Gastrocnemius medialis (tissue), 4 donors: ENCODE data around the gene PCDHB10. TPM values are rescaled to one million over a fixed set of nuclear protein-coding genes. Genes with fewer than 3 reads are reported as not detected.
A peak's percentile ranks its signal among the peaks of the same experiment; 100 is the strongest.
"Not testable (repeated sequence)": the region's sequence is repeated elsewhere in the genome, so short reads cannot be mapped to it uniquely, and the experiment has no call there.

Experiments
- ATAC-seq, 2 donors: fragments of 150-250 bp; one replicate each; pipeline ENCODE4 v1.9.1; 2016
- DNase-seq, 2 donors: peaks; one replicate each; pipeline ENCODE4 v3.0.0-alpha.2; 2019
- H3K27ac ChIP-seq, 4 donors: fragments of 200-600 bp; sonication (generic); 1 replicate in 1 of 4; 2 replicates in 3 of 4; pipeline ENCODE4 v1.5.1; 2016 to 2018; ENCODE audit warnings: mild to moderate bottlenecking in 2 of 4, moderate library complexity in 1 of 4
- H3K27me3 ChIP-seq, 3 donors: fragments of 200-600 bp; sonication (generic) in 2 of 3; 1 replicate in 1 of 3; 2 replicates in 2 of 3; pipeline versions ENCODE4 v1.5.1 to v1.6.0; 2016 to 2019; ENCODE audit warnings: mild to moderate bottlenecking in 1 of 3, moderate library complexity in 1 of 3
- H3K36me3 ChIP-seq, 2 donors: fragments of 200-600 bp; sonication (generic) in 1 of 2; one replicate each; pipeline ENCODE4 v1.5.1; 2017 to 2018
- H3K4me1 ChIP-seq, 2 donors: fragments of 200-600 bp; sonication (generic) in 1 of 2; one replicate each; pipeline ENCODE4 v1.5.1; 2016 to 2017; ENCODE audit warnings: mild to moderate bottlenecking in 2 of 2
- H3K4me3 ChIP-seq, 4 donors: fragments of 200-600 bp; sonication (generic) in 3 of 4; 1 replicate in 1 of 4; 2 replicates in 3 of 4; pipeline ENCODE4 v1.5.1; 2016 to 2019; ENCODE audit warnings: mild to moderate bottlenecking in 2 of 4
- H3K9me3 ChIP-seq, 3 donors: fragments of 200-600 bp; sonication (generic) in 2 of 3; 1 replicate in 1 of 3; 2 replicates in 2 of 3; pipeline ENCODE4 v1.5.1; 2016 to 2019
- POLR2A ChIP-seq, 2 donors: fragments of 450-650 bp; IDR thresholded peaks; one replicate each; pipeline ENCODE4 v1.6.1; 2017; ENCODE audit warnings: antibody characterized with exemption in 2 of 2, mild to moderate bottlenecking in 2 of 2, moderate library complexity in 2 of 2
- in situ Hi-C, 4 donors: fragments of 200-750 bp; cut with MboI; loops; one replicate each; pipeline versions ENCODE4 v1.15.0 to v1.8.0; 2017; ENCODE audit warnings: low sequenced_read_pairs in 4 of 4
- intact Hi-C: fragments of 100-400 bp; cut with DNase I; formaldehyde crosslinking; loops from one replicate; pipeline ENCODE4 v1.15.1; 2023; ENCODE audit warnings: low total_unique reads
- total RNA-seq, 4 donors: library from RNA; depleted of rRNA; stranded (reverse); fragments of >200 nt; gene quantifications; one replicate each; pipeline versions ENCODE4 v1.1.0 to v1.2.3, GENCODE V29; 2016
- TF ChIP-seq, protein P1 (sequence below), 5 experiments: fragments of 450-650 bp in 3 of 5; fragments of 200-600 bp in 2 of 5; sonication (generic) in 2 of 5; IDR thresholded peaks in 4 of 5; conservative IDR thresholded peaks in 1 of 5; 1 replicate in 4 of 5; 2 replicates in 1 of 5; pipeline ENCODE4 v1.5.1; 2016 to 2019; ENCODE audit warnings: antibody characterized with exemption in 5 of 5, mild to moderate bottlenecking in 3 of 5, moderate library complexity in 3 of 5

PCDHB10 gene
- under 1 TPM; 0.23 to 0.61 (median 0.54) TPM for total RNA-seq

DNA sequence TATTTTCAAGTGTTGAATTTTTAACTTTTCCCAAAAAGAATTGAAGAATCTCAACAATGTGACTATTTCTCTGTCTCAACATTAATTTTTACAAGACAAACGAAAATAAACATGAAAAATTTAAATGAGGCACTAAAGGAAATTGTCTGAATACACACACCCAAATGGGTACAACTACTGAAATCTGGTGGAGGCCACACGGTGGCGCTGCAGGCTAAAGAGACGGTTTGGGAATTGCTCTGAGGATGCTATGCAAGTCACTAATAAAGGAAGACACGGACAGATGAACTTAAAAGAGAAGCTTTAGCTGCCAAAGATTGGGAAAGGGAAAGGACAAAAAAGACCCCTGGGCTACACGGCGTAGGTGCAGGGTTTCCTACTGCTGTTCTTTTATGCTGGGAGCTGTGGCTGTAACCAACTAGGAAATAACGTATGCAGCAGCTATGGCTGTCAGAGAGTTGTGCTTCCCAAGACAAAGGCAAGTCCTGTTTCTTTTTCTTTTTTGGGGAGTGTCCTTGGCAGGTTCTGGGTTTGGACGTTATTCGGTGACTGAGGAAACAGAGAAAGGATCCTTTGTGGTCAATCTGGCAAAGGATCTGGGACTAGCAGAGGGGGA lies at the start of gene PCDHB10:
PCDHB10 (plus strand) TSS at position 244 of the 616 bp plus-strand sequence; CDS start at position 444, 200 bp downstream.
- H3K4me3 ChIP-seq, result no peak within 1 kb of the TSS
- H3K4me1 ChIP-seq, result no peaks in the 10 kb centered on the region
- in situ Hi-C loops, result no loop called here
- no peak for TF ChIP-seq POLR2A (IDR thresholded peaks at IDR 0.05)
- TF ChIP-seq, protein P1, sequence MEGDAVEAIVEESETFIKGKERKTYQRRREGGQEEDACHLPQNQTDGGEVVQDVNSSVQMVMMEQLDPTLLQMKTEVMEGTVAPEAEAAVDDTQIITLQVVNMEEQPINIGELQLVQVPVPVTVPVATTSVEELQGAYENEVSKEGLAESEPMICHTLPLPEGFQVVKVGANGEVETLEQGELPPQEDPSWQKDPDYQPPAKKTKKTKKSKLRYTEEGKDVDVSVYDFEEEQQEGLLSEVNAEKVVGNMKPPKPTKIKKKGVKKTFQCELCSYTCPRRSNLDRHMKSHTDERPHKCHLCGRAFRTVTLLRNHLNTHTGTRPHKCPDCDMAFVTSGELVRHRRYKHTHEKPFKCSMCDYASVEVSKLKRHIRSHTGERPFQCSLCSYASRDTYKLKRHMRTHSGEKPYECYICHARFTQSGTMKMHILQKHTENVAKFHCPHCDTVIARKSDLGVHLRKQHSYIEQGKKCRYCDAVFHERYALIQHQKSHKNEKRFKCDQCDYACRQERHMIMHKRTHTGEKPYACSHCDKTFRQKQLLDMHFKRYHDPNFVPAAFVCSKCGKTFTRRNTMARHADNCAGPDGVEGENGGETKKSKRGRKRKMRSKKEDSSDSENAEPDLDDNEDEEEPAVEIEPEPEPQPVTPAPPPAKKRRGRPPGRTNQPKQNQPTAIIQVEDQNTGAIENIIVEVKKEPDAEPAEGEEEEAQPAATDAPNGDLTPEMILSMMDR (IDR thresholded peaks at IDR 0.05 in 4 of 5, conservative IDR thresholded peaks at IDR 0.05 in 1 of 5), result peak in 1 of 5 experiments; percentile 32
- no peak within 1 kb of the TSS for H3K27ac ChIP-seq
- no peak for DNase-seq
- peaks cover 0 to 8% (median 0%) of the 10 kb centered on the region in 3 donors for H3K27me3 ChIP-seq
- H3K9me3 ChIP-seq, result peaks cover 0 to 13% (median 2%) of the 10 kb centered on the region in 3 donors
- ATAC-seq, result no peak
- intact Hi-C loops, result no loop called here
- H3K36me3 ChIP-seq, result no peaks in the 10 kb centered on the region

DNA sequence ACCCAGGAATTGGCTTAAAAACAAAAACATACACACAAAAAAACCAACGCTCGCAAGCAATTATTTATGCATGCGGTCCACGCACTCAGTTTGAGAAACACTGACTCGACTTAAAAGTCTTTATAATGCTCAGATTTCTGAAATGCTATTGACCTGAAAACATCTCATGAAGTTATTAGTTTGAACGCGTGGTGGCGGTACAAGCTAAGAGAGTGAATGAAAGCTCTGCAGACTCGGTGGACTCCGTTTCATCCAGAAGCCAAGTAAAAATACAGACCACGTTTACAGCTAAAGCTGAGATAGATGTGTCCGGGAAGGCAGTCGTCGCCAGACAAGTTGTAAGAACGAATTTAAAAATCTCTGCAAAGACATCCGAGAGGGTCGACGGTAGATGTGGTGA lies 42.3 kb upstream of the PCDHB10 start, which contains the start of gene PCDHB6:
PCDHB6 (plus strand) TSS at position 246 of the 400 bp plus-strand sequence. CDS start 201 bp downstream, outside the sequence.
- H3K4me1 ChIP-seq, result no peaks in the 10 kb centered on the region
- intact Hi-C loops (no loop called here), in situ Hi-C loops (no loop called here)
- DNase-seq (no peak), ATAC-seq (no peak)
- H3K9me3 ChIP-seq, result peaks cover 0 to 14% (median 0%) of the 10 kb centered on the region in 3 donors
- H3K27me3 ChIP-seq, result peaks cover 0 to 9% (median 0%) of the 10 kb centered on the region in 3 donors
- TF ChIP-seq POLR2A (IDR thresholded peaks at IDR 0.05), result no peak
- TF ChIP-seq, protein P1 (IDR thresholded peaks at IDR 0.05 in 4 of 5, conservative IDR thresholded peaks at IDR 0.05 in 1 of 5), result no peak
- no peak within 1 kb of the TSS for H3K27ac ChIP-seq
- H3K36me3 ChIP-seq, result no peaks in the 10 kb centered on the region
- H3K4me3 ChIP-seq, result peak within 1 kb of the TSS in 2 of 4 donors; percentile 0 to 10

DNA sequence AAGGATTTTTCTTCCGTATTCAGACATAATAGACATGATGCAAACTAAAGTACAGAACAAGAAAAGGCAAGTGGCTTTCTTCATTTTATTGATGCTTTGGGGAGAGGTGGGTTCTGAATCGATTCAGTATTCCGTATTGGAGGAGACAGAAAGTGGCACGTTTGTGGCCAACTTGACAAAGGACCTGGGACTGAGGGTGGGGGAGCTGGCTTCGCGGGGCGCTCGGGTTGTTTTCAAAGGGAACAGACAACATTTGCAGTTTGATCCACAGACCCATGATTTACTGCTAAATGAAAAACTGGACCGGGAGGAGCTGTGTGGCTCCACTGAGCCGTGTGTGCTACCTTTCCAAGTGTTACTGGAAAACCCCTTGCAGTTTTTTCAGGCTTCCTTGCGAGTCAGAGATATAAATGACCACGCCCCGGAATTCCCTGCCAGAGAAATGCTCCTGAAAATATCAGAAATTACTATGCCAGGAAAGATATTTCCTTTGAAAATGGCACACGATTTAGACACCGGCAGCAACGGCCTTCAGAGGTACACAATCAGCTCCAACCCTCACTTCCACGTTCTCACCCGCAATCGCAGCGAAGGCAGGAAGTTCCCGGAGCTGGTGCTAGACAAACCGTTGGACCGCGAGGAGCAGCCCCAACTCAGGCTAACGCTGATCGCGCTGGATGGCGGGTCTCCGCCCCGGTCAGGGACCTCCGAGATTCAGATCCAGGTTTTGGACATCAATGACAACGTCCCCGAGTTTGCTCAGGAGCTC lies 41.7 kb upstream of the PCDHB10 start:
- Histone ChIP-seq H3K27me3 (peaks cover 0 to 10% (median 0%) of the 10 kb centered on the region in 3 donors), H3K27ac (no peak overlapping the region), H3K36me3 (no peaks in the 10 kb centered on the region), H3K4me1 (no peaks in the 10 kb centered on the region), H3K4me3 (peak overlapping the region in 2 of 4 donors; percentile 0 to 10), H3K9me3 (peaks cover 0 to 14% (median 2%) of the 10 kb centered on the region in 3 donors)
- DNase-seq (no peak), ATAC-seq (no peak)
- TF ChIP-seq, protein P1 (IDR thresholded peaks at IDR 0.05 in 4 of 5, conservative IDR thresholded peaks at IDR 0.05 in 1 of 5), result no peak
- TF ChIP-seq POLR2A (IDR thresholded peaks at IDR 0.05), result no peak
- in situ Hi-C loops (no loop called here), intact Hi-C loops (no loop called here)

DNA sequence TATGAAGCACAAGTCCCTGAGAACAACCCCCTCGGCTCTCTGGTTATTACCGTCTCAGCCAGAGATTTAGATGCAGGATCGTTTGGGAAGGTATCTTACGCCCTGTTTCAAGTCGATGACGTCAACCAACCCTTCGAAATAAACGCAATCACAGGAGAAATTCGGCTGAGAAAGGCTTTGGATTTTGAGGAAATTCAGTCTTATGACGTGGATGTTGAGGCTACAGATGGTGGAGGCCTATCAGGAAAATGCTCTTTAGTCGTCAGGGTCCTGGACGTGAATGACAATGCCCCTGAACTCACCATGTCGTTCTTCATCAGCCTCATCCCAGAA lies 41.2 kb upstream of the PCDHB10 start:
- in situ Hi-C loops, result no loop called here

DNA sequence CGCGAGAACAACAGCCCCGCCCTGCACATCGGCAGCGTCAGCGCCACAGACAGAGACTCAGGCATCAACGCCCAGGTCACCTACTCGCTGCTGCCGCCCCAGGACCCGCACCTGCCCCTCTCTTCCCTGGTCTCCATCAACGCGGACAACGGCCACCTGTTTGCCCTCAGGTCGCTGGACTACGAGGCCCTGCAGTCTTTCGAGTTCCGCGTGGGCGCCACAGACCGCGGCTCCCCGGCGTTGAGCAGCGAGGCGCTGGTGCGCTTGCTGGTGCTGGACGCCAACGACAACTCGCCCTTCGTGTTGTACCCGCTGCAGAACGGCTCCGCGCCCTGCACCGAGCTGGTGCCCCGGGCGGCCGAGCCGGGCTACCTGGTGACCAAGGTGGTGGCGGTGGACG lies 40.5 kb upstream of the PCDHB10 start:
- H3K36me3 ChIP-seq, H3K4me1 ChIP-seq, DNase-seq, H3K4me3 ChIP-seq, intact Hi-C loops, in situ Hi-C loops, ATAC-seq, H3K27ac ChIP-seq: not testable (repeated sequence)
- peaks cover 0 to 10% (median 0%) of the 10 kb centered on the region in 3 donors for H3K27me3 ChIP-seq
- H3K9me3 ChIP-seq, result peaks cover 0 to 22% (median 2%) of the 10 kb centered on the region in 3 donors

More for the DNA sequence above, 41.2 kb upstream of the PCDHB10 start:
- Histone ChIP-seq H3K27ac (no peak overlapping the region), H3K4me3 (no peak overlapping the region), H3K4me1 (no peaks in the 10 kb centered on the region), H3K9me3 (peaks cover 0 to 19% (median 2%) of the 10 kb centered on the region in 3 donors), H3K27me3 (peaks cover 0 to 10% (median 0%) of the 10 kb centered on the region in 3 donors), H3K36me3 (no peaks in the 10 kb centered on the region)
- DNase-seq (no peak), ATAC-seq (no peak)
- no peak for TF ChIP-seq POLR2A (IDR thresholded peaks at IDR 0.05)
- TF ChIP-seq, protein P1 (IDR thresholded peaks at IDR 0.05 in 4 of 5, conservative IDR thresholded peaks at IDR 0.05 in 1 of 5), result no peak
- intact Hi-C loops, result no loop called here

DNA sequence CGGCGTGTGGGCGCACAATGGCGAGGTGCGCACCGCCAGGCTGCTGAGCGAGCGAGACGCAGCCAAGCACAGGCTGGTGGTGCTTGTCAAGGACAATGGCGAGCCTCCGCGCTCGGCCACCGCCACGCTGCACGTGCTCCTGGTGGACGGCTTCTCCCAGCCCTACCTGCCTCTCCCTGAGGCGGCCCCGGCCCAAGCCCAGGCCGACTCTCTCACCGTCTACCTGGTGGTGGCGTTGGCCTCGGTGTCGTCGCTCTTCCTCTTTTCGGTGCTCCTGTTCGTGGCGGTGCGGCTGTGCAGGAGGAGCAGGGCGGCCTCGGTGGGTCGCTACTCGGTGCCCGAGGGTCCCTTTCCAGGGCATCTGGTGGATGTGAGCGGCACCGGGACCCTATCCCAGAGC lies 40.1 kb upstream of the PCDHB10 start:
- intact Hi-C loops, H3K4me3 ChIP-seq, DNase-seq, H3K36me3 ChIP-seq, ATAC-seq, H3K4me1 ChIP-seq, H3K27ac ChIP-seq, in situ Hi-C loops: not testable (repeated sequence)
- peaks cover 0 to 22% (median 2%) of the 10 kb centered on the region in 3 donors for H3K9me3 ChIP-seq
- H3K27me3 ChIP-seq, result peaks cover 0 to 10% (median 0%) of the 10 kb centered on the region in 3 donors
